K562 (cell line): ENCODE data around the gene EPX. TPM values are rescaled to one million over a fixed set of nuclear protein-coding genes. Genes with fewer than 3 reads are reported as not detected.

Experiments
- GATA2 ChIP-seq: sonication (generic); formaldehyde crosslinking; IDR thresholded peaks from 2 replicates; pipeline ENCODE4 v1.4.0; 2020; ENCODE audit warnings: mild to moderate bottlenecking, missing genetic modification reagents
- JUND ChIP-seq, 2 experiments: IDR thresholded peaks; 2 replicates in 1 of 2; 3 replicates in 1 of 2; pipeline ENCODE4 v1.6.1; 2011; ENCODE audit warnings: borderline replicate concordance in 2 of 2, low read depth in 2 of 2, low read length in 2 of 2, improper control_type of control experiment in 1 of 2, missing biosample characterization in 1 of 2, missing genetic modification characterization in 1 of 2, missing genetic modification reagents in 1 of 2
- KDM1A ChIP-seq, 2 experiments: fragments of 450-650 bp; IDR thresholded peaks; 2 replicates each; pipeline ENCODE4 v1.6.1; 2016; ENCODE audit warnings: mild to moderate bottlenecking in 2 of 2
- MEIS2 ChIP-seq: fragments of 450-650 bp; IDR thresholded peaks from 2 replicates; pipeline ENCODE4 v1.6.1; 2014; ENCODE audit warnings: mild to moderate bottlenecking; ENCODE audit not compliant: partially characterized antibody
- PHTF2 ChIP-seq: fragments of 250-450 bp; sonication (Bioruptor Pico); IDR thresholded peaks from 2 replicates; pipeline ENCODE4 v1.5.0; 2021; ENCODE audit warnings: mild to moderate bottlenecking
- RFX7 ChIP-seq: fragments of 250-450 bp; sonication (Bioruptor Pico); IDR thresholded peaks from 2 replicates; pipeline ENCODE4 v1.5.1; 2021; ENCODE audit warnings: mild to moderate bottlenecking
- SRSF7 ChIP-seq: fragments of 200-400 bp; formaldehyde crosslinking; optimal IDR thresholded peaks from 2 replicates; pipeline ENCODE3; 2017; ENCODE audit warnings: mild to moderate bottlenecking, low read depth, low read length
- YBX1 ChIP-seq: fragments of 450-650 bp; IDR thresholded peaks from 2 replicates; pipeline ENCODE4 v1.7.1; 2016; ENCODE audit warnings: mild to moderate bottlenecking
- ZNF239 ChIP-seq: fragments of 250-450 bp; sonication (Bioruptor Pico); IDR thresholded peaks from 2 replicates; pipeline ENCODE4 v1.4.0; 2020; ENCODE audit warnings: mild to moderate bottlenecking
- ZNF668 ChIP-seq: fragments of 250-450 bp; sonication (Bioruptor Pico); IDR thresholded peaks from 2 replicates; pipeline ENCODE4 v1.8.0; 2022; ENCODE audit warnings: mild to moderate bottlenecking, inconsistent platforms
- polyA plus RNA-seq, 8 experiments: library from polyadenylated mRNA; depleted of rRNA in 4 of 8; stranded (reverse) in 5 of 8; unstranded in 3 of 8; fragments of >200 nt; fragmentation: Nextera tagmentation in 2 of 8; fragmentation: Illumina TruSeq in 1 of 8; extraction: Ambion mirVana in 2 of 8; extraction: Trizol in 1 of 8; gene quantifications; 2 replicates each; pipeline versions ENCODE4 v1.2.1 to v1.2.3, GENCODE V29; 2011 to 2014; ENCODE audit warnings: inconsistent platforms in 1 of 8, missing spikeins in 1 of 8
- total RNA-seq, 7 experiments: library from RNA; depleted of rRNA in 6 of 7; stranded (reverse); fragments of >200 nt in 6 of 7; fragmentation: Illumina TruSeq in 2 of 7; extraction: Trizol in 2 of 7; gene quantifications; 2 replicates each; pipeline versions ENCODE4 v1.2.1 to v1.2.3, GENCODE V29; 2011 to 2021; ENCODE audit warnings: low replicate concordance in 1 of 7
- TF ChIP-seq, protein P1 (sequence below): sonication (generic); formaldehyde crosslinking; IDR thresholded peaks from 2 replicates; pipeline ENCODE4 v1.8.0; 2022; ENCODE audit warnings: mild to moderate bottlenecking, missing genetic modification reagents
- TF ChIP-seq, protein P2 (sequence below): sonication (generic); formaldehyde crosslinking; IDR thresholded peaks from 2 replicates; pipeline ENCODE4 v1.8.1; 2022; ENCODE audit warnings: missing genetic modification reagents
- TF ChIP-seq, protein P3 (sequence below): fragments of 450-650 bp; IDR thresholded peaks from 2 replicates; pipeline ENCODE4 v1.6.1; 2018; ENCODE audit warnings: mild to moderate bottlenecking, low read depth; ENCODE audit not compliant: partially characterized antibody
- TF ChIP-seq, protein P4 (sequence below): sonication (generic); formaldehyde crosslinking; IDR thresholded peaks from 2 replicates; pipeline ENCODE4 v1.8.0; 2023; ENCODE audit warnings: mild to moderate bottlenecking, missing genetic modification reagents
- TF ChIP-seq, protein P5 (sequence below): fragments of 250-450 bp; sonication (Bioruptor Pico); IDR thresholded peaks from 2 replicates; pipeline ENCODE4 v1.8.0; 2021; ENCODE audit warnings: moderate library complexity, mild to moderate bottlenecking, inconsistent platforms

EPX gene
- total and polyA plus RNA-seq, 9 of the 15 experiments (the other 6 are each of a cell fraction or from before 2014, with no cell fraction given) = 0.07 to 0.33 (median 0.19) TPM; not detected in 3

DNA sequence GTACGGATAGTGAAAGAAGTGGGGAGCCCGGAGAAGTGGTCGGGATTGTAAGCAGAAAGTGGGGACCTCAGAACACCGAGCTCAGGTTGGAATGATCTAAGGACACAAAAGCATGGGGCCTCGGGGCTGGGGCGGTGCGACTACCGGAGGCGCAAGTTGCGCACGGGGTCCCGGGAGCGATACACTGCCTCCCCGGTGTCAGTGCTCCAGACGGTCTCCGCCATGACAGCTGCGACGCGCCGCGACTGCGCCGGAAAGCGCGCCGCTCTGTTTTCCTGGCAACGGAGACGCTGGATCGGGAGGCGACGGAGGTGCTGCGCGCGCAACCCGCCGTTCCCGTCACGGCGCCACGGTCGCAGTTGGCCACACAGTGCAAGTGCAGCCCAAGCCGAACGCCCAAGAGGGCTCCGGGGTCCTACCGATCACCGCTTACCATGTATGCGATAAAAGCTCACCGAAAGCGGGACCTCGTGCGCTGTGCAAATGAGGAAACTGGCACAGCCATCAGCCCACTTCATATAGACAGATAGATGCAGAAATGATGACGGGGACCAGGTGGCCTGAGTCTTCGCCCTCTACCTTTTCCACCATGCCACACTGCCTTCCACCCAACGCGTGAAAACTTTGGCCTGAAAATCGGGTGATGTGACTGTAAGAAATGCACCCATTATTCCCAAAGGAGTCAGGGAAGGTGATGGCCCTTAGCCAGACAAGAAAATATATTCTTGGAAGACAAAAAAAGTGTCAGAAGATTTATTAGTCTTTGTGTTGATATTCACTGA lies 26.7 kb downstream of the EPX start, which contains the start of gene MKS1 (continued):
- TF ChIP-seq, protein P1, sequence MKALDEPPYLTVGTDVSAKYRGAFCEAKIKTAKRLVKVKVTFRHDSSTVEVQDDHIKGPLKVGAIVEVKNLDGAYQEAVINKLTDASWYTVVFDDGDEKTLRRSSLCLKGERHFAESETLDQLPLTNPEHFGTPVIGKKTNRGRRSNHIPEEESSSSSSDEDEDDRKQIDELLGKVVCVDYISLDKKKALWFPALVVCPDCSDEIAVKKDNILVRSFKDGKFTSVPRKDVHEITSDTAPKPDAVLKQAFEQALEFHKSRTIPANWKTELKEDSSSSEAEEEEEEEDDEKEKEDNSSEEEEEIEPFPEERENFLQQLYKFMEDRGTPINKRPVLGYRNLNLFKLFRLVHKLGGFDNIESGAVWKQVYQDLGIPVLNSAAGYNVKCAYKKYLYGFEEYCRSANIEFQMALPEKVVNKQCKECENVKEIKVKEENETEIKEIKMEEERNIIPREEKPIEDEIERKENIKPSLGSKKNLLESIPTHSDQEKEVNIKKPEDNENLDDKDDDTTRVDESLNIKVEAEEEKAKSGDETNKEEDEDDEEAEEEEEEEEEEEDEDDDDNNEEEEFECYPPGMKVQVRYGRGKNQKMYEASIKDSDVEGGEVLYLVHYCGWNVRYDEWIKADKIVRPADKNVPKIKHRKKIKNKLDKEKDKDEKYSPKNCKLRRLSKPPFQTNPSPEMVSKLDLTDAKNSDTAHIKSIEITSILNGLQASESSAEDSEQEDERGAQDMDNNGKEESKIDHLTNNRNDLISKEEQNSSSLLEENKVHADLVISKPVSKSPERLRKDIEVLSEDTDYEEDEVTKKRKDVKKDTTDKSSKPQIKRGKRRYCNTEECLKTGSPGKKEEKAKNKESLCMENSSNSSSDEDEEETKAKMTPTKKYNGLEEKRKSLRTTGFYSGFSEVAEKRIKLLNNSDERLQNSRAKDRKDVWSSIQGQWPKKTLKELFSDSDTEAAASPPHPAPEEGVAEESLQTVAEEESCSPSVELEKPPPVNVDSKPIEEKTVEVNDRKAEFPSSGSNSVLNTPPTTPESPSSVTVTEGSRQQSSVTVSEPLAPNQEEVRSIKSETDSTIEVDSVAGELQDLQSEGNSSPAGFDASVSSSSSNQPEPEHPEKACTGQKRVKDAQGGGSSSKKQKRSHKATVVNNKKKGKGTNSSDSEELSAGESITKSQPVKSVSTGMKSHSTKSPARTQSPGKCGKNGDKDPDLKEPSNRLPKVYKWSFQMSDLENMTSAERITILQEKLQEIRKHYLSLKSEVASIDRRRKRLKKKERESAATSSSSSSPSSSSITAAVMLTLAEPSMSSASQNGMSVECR = peak; percentile 86
- TF ChIP-seq KDM1A (IDR thresholded peaks at IDR 0.05) (no peak), PHTF2 (CRISPR knock-in tag) (no peak), RFX7 (CRISPR knock-in tag) (no peak), ZNF668 (CRISPR knock-in tag) (no peak), ZNF239 (CRISPR knock-in tag) (no peak; the same call in 1 of the 2 replicates), GATA2 (CRISPR knock-in tag) (no peak), MEIS2 (peak; percentile 82), SRSF7 (no peak), YBX1 (no peak), JUND (IDR thresholded peaks at IDR 0.05; ENCODE audit: borderline replicate concordance, low read depth, low read length) (no peak), JUND (tag; IDR thresholded peaks at IDR 0.05; ENCODE audit: borderline replicate concordance, low read depth, low read length) (no peak; the same call in 2 of the 3 replicates)
- TF ChIP-seq, protein P2, sequence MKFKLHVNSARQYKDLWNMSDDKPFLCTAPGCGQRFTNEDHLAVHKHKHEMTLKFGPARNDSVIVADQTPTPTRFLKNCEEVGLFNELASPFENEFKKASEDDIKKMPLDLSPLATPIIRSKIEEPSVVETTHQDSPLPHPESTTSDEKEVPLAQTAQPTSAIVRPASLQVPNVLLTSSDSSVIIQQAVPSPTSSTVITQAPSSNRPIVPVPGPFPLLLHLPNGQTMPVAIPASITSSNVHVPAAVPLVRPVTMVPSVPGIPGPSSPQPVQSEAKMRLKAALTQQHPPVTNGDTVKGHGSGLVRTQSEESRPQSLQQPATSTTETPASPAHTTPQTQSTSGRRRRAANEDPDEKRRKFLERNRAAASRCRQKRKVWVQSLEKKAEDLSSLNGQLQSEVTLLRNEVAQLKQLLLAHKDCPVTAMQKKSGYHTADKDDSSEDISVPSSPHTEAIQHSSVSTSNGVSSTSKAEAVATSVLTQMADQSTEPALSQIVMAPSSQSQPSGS (CRISPR knock-in tag) = no peak
- TF ChIP-seq, protein P3, sequence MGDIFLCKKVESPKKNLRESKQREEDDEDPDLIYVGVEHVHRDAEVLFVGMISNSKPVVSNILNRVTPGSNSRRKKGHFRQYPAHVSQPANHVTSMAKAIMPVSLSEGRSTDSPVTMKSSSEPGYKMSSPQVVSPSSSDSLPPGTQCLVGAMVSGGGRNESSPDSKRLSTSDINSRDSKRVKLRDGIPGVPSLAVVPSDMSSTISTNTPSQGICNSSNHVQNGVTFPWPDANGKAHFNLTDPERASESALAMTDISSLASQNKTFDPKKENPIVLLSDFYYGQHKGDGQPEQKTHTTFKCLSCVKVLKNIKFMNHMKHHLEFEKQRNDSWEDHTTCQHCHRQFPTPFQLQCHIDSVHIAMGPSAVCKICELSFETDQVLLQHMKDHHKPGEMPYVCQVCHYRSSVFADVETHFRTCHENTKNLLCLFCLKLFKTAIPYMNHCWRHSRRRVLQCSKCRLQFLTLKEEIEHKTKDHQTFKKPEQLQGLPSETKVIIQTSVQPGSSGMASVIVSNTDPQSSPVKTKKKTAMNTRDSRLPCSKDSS = no peak
- TF ChIP-seq, protein P4, sequence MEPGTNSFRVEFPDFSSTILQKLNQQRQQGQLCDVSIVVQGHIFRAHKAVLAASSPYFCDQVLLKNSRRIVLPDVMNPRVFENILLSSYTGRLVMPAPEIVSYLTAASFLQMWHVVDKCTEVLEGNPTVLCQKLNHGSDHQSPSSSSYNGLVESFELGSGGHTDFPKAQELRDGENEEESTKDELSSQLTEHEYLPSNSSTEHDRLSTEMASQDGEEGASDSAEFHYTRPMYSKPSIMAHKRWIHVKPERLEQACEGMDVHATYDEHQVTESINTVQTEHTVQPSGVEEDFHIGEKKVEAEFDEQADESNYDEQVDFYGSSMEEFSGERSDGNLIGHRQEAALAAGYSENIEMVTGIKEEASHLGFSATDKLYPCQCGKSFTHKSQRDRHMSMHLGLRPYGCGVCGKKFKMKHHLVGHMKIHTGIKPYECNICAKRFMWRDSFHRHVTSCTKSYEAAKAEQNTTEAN (CRISPR knock-in tag) = no peak
- TF ChIP-seq, protein P5, sequence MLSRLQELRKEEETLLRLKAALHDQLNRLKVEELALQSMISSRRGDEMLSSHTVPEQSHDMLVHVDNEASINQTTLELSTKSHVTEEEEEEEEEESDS (CRISPR knock-in tag) = no peak
